ENCODE data around the gene NCS1.

- TF ChIP-seq CTCF (IDR thresholded peaks at IDR 0.05; ENCODE audit: control extremely low read depth in 1 of 3, insufficient read depth in 1 of 3, low read depth in 1 of 3, low read length in 3 of 3) (no peak), USF2 (IDR thresholded peaks at IDR 0.05; ENCODE audit: low read length) (no peak), JUN (IDR thresholded peaks at IDR 0.05; ENCODE audit: low read depth, low read length) (no peak), TAF1 (IDR thresholded peaks at IDR 0.05; ENCODE audit: low read depth, low read length) (no peak), JUND (IDR thresholded peaks at IDR 0.05; ENCODE audit: low read length) (no peak), EP300 (IDR thresholded peaks at IDR 0.05; ENCODE audit: borderline replicate concordance in 1 of 2, low read depth in 2 of 2, low read length in 2 of 2) (no peak)
Observed at GRCh38 chr9:130175355-130175754, 3.2 kb downstream of the NCS1 start.

Measured in H1 (cell line).